ENCODE results near the gene FAM171A1.

DNA sequence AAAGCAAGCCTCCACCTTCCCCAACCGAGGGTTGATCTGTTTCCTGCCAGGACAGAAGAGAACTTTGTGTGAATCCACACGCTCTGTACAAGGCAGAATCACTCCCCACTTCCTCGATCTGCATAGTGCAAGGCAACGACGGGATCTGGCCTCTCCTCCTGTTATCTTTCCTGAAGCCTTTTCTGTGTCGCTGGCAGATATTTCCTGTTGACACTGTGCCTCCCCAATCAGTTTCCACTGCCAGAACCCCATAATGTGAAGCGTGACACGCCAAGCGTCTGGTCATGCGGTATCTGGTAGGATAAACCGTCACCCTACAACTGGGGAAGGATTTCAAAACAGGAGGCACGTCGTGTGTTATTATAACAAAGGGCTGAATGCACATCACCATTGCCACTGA is 57.2 kb downstream of the FAM171A1 start:
- TF ChIP-seq POLR2AphosphoS5 (IDR thresholded peaks at IDR 0.05; ENCODE audit: borderline replicate concordance, low read depth, low read length): no peak
- TF ChIP-seq EZH2 (IDR thresholded peaks at IDR 0.05): no peak

Measured in SK-N-MC (cell line).